GM11168 (cell line): Measurements from ENCODE around the gene IRAK4.

Source experiments
- in situ Hi-C: fragments of 300-500 bp; cut with MboI; formaldehyde crosslinking; loops from one replicate; pipeline ENCODE4 v1.12.0; 2022; ENCODE audit warnings: low sequenced_read_pairs; ENCODE audit not compliant: unreplicated experiment

IRAK4 gene

DNA sequence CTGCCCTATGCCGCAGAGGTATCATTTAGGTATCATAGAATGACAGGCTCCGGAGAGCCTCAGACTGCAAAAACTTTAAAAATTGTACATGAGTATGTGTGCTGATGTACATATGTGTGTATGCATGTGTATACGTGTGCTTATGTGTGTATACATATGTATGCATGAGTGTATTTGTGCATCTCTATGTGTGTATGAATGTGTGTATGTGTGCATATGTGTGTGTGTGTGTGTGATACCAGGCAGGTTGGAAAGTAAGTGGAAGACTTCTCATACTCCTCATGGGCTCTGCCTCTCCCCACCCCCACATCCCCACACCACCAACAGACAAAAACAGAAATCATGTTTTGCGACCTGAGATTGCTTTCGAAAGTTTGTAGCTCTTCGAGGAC is 76.5 kb downstream of the IRAK4 start:
- in situ Hi-C loops: no loop called here

GRCh38 chr12:43835656-43836474 is 77.1 kb downstream of the IRAK4 start, which contains the start of gene TMEM117:
TMEM117 (plus strand) TSS chr12:43836081.
- in situ Hi-C loops: no loop called here

DNA sequence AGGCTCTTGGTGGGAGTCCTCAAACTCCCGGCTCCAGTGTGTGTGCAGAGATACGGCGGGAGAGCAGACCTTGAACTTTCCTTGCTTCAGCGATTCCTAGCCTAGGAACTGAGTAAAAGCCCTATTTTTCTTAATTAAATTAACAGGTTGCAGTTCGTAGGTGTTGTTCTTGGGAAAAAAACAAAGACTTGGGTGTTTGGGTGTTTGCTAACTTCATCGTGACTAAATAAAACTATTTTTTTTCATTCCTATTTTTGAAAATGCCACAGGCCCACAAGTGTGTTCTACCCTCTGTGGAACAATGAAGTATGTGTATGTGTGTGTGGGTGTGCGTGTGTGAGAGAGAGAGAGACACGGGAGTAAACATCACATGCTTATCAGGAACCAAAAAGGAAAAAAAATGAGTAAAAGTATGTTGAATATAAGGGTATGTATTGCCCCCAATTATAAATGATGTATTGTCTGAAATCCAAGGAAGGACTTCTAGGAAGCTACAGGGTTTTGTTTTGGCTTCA is 77.8 kb downstream of the IRAK4 start:
- in situ Hi-C loops: no loop called here
